Brain microvascular endothelial cell (primary cell): Measurements from ENCODE around the gene PTPRT.

Experiments used
- DNase-seq: peaks from one replicate; pipeline ENCODE4 v3.0.0-alpha.2; 2020
- H3K27ac ChIP-seq: fragments of 250-450 bp; sonication (Bioruptor Pico); 2 replicates; pipeline ENCODE4 v1.5.1; 2020; ENCODE audit warnings: mild to moderate bottlenecking, moderate library complexity
- H3K27me3 ChIP-seq: fragments of 250-450 bp; sonication (Bioruptor Pico); replicated peaks from 2 replicates; pipeline ENCODE4 v1.5.1; 2020; ENCODE audit warnings: mild to moderate bottlenecking
- H3K36me3 ChIP-seq: fragments of 250-450 bp; sonication (Bioruptor Pico); replicated peaks from 2 replicates; pipeline ENCODE4 v1.5.1; 2020; ENCODE audit warnings: mild to moderate bottlenecking
- H3K4me3 ChIP-seq: 2 replicates; pipeline ENCODE4 v1.5.1; 2011; ENCODE audit warnings: low read depth, mild to moderate bottlenecking, control low read depth, low read length, moderate library complexity
- CTCF ChIP-seq: IDR thresholded peaks from 2 replicates; pipeline ENCODE4 v1.5.1; 2011; ENCODE audit warnings: low read depth, mild to moderate bottlenecking, moderate library complexity, low read length, control low read depth, inconsistent platforms; ENCODE audit errors: missing control alignments
- in situ Hi-C: cut with HindIII; loops from 2 replicates; pipeline ENCODE4 v1.10.0; 2017; ENCODE audit warnings: low sequenced_read_pairs, low pct_ligation_motif_present

The PTPRT gene

GRCh38 chr20:42443200-42443599 lies 746.5 kb downstream of the PTPRT start:
- TF ChIP-seq CTCF: no peak

GRCh38 chr20:42442716-42443115 lies 747.0 kb downstream of the PTPRT start:
- no peaks in the 10 kb centered on the region for H3K36me3 ChIP-seq
- in situ Hi-C loops: no loop called here
- no peaks in the 10 kb centered on the region for H3K27me3 ChIP-seq
- H3K27ac ChIP-seq: no peak overlapping the region
- no peak overlapping the region for H3K4me3 ChIP-seq
- no peak for DNase-seq
- no peak for TF ChIP-seq CTCF

More at GRCh38 chr20:42443200-42443599, 746.5 kb downstream of the PTPRT start:
- H3K27me3 ChIP-seq: no peaks in the 10 kb centered on the region
- DNase-seq: no peak
- no peak overlapping the region for H3K27ac ChIP-seq
- in situ Hi-C loops: no loop called here
- no peak overlapping the region for H3K4me3 ChIP-seq
- no peaks in the 10 kb centered on the region for H3K36me3 ChIP-seq

- no peak for TF ChIP-seq CTCF
- H3K36me3 ChIP-seq: no peaks in the 10 kb centered on the region
- in situ Hi-C loops: no loop called here
- no peak for DNase-seq
- no peak overlapping the region for H3K4me3 ChIP-seq
- H3K27ac ChIP-seq: no peak overlapping the region
- no peaks in the 10 kb centered on the region for H3K27me3 ChIP-seq
Measured at GRCh38 chr20:42441864-42442331, 747.8 kb downstream of the PTPRT start.

- in situ Hi-C loops: no loop called here
- no peaks in the 10 kb centered on the region for H3K36me3 ChIP-seq
- TF ChIP-seq CTCF: no peak
- no peaks in the 10 kb centered on the region for H3K27me3 ChIP-seq
- H3K27ac ChIP-seq: no peak overlapping the region
- no peak overlapping the region for H3K4me3 ChIP-seq
- DNase-seq: no peak
Measured at GRCh38 chr20:42441196-42441863, 748.4 kb downstream of the PTPRT start.

- in situ Hi-C loops: no loop called here
- no peak for TF ChIP-seq CTCF
- DNase-seq: no peak
- H3K27me3 ChIP-seq: no peaks in the 10 kb centered on the region
- H3K27ac ChIP-seq: no peak overlapping the region
- H3K36me3 ChIP-seq: no peaks in the 10 kb centered on the region
- no peak overlapping the region for H3K4me3 ChIP-seq
Measured at GRCh38 chr20:42435230-42435629, 754.5 kb downstream of the PTPRT start.
